Activated CD4-positive, CD25-positive, alpha-beta regulatory T cell (primary cell): ENCODE measurements around the gene HMGN1.
A peak's percentile ranks its signal among the peaks of the same experiment; 100 is the strongest.

ENCODE experiments used
- DNase-seq, 4 experiments: peaks; one replicate each; lab custom pipeline; 2025; lab: John Stamatoyannopoulos, UW

The HMGN1 gene

GRCh38 chr21:39330001-39330400 lies 18.9 kb downstream of the HMGN1 start:
- DNase-seq: no peak

DNA sequence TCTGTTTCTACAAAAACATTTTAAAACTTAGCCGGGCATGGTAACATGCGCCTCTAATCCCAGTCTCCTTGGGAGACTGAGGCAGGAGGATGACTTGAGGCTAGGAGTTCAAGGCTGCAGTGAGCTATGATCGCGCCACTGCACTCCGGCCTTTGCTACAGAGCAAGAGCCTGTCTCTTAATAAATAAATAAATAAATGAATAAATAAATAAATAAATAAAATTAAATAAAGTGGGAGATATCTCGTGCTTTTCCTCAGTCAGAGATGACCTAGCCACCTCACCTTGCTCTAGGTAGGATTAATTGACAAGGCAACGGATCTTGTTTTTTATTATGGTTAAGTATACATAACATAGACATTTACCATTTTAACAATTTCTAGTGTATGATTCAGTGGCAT lies 21.2 kb downstream of the HMGN1 start:
- DNase-seq: no peak

DNA sequence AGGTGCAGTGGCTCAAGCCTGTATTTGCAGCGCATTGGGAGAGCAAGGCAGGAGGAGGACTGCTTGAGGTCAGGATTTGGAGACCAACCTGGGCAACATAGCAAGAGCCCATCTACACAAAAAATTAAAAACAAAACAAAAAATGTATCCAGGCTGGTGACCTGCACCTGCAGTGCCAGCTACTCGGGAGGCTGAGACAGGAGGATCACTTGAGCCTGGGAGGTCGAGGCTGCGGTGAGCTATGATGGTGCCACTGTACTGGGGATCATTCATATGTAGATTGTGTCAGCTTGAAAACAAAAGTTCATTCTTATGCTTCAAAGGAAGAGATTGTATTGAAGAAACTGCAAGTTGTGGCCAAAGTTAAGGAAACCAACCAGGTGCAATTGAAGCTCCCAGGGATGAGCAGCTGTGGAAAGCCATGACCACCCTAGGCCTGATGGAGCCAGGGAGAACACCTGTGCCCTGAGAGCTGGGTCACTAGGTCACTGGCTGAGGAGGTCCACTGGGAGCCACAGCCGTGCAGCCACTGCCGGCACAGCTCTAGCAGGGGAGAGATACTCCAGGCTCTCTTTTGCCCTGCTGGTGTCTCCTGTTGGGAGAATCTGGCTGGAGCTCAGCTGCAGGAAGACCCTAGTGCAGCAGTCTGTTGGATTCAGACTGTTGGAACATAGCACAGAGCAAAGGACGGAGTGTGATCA lies 22.1 kb downstream of the HMGN1 start:
- DNase-seq: no peak

GRCh38 chr21:39325458-39325857 lies 23.4 kb downstream of the HMGN1 start:
- DNase-seq: no peak

DNA sequence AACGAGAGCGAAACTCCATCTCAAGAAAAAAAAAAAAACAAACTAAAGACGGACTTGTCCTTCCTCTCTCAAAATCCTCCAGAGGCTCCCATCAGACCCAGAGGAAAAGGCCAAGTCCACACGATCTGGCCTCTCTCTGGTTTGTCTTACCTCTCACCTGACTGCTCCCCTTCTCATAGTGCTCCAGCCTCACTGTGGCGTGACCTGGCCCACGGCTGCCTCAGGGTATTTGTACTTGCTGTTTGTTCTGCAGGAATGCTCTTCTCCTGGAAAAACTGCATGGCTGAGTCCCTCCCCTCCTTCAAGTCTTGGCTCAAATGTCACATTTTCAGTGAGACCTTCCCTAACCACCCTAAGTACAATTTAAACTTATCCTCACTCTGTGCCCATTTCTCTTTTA lies 27.5 kb downstream of the HMGN1 start:
- DNase-seq: no peak

DNA sequence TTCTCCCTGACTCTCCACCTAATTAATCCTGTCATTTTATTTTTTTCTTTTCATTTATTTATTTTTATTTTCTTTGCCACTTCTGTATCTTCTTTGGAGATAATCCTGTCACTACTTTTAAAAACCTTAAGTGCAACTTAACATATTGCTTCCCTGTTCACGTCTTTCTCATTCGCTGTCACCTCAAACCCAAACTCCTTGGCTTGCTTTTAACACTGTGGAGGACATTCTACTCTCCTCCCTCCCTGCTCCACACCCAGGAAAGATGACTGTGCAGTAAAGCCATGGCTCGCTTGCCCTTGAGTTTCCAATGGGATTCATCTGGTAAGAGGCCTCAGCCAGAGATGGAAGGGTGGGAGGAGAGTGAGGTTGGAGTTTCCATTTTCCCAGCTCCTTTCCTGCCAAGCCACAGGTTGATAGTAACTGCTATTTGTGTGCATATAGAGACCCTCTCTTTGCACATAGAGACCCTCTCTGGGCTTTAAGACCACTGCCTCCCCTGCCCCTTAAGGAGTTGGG lies 29.0 kb downstream of the HMGN1 start:
- no peak for DNase-seq

DNA sequence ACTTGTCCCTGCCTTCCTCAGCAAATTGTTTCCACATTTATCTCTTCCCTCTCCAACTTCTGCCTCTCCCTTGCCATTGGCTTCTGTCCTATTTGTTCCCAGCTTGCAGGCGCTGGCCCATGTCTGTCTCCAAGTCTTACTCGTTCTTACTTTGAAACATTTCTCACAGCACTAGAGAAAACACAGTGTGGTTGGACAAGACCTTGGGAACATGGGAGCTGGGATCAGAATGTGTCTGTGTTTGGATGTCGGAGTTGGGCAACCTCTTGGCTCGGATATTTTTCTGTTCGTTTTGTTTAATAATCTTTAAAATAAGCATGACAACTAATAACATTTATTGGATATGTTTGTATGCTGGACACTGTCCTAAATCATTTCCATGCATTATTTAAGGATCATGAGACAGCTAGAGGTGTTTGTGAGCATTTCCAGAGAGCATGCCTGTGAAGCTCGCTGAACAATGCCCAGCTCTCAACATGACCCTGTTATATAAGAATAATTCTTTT lies 29.6 kb downstream of the HMGN1 start:
- no peak for DNase-seq

DNA sequence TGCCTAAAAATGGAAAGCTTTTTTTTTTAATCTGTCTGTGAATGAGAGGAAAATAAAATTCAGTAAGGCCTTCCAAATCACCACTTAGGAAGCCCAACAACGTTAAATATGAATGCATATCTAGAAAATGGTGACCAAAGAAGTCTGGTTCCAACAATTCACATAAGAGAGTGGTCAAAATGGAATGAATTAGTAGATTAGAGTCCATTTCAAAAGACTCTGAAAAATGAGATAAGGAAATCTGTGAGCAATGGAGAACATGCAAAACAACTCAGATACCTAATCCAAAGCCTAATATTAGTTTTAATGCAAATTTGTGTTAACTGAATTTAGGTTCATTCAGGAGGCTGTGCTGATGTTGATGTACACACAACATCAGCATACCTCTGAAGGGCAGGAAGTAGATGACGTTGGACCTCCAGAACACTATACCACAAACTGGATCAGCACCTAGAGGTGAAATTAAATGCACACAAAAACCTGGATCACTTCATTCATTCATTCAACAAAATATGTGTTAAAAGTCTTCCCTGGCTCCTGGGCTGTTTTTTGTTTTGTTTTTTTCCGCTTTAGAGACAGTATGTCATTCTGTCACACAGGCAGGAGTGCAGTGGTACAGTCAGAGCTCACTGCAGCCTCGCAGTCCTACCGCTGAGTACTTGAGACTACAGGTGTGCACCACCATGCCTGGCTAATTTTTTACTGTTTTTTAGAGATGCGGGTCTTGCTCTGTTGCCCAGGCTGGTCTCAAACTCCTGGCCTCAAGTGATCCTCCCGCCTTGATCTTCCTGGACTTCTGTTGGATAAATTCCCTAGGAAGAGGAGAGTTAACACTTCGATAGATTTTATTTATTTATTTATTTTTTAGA lies 30.6 kb downstream of the HMGN1 start:
- no peak for DNase-seq

GRCh38 chr21:39317134-39318090 lies 31.5 kb downstream of the HMGN1 start:
- DNase-seq: no peak

DNA sequence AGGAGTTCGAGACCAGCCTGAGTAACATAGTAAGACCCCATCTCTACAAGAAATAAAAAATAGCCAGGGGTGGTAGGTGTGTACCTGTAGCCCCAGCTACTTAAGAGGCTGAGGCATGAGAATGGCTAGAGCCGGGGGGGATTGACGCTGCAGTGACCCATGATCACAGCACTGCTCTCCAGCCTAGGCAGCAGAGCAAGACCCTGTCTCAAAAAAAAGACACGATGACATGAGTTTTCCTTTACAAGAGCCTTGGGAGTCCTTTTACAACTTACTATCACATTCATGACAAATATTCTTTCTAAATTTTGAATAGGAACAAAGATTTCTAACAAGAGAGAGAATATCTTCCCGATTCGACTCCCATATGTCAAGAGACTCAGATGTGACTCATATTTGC lies 32.2 kb downstream of the HMGN1 start:
- DNase-seq: no peak

DNA sequence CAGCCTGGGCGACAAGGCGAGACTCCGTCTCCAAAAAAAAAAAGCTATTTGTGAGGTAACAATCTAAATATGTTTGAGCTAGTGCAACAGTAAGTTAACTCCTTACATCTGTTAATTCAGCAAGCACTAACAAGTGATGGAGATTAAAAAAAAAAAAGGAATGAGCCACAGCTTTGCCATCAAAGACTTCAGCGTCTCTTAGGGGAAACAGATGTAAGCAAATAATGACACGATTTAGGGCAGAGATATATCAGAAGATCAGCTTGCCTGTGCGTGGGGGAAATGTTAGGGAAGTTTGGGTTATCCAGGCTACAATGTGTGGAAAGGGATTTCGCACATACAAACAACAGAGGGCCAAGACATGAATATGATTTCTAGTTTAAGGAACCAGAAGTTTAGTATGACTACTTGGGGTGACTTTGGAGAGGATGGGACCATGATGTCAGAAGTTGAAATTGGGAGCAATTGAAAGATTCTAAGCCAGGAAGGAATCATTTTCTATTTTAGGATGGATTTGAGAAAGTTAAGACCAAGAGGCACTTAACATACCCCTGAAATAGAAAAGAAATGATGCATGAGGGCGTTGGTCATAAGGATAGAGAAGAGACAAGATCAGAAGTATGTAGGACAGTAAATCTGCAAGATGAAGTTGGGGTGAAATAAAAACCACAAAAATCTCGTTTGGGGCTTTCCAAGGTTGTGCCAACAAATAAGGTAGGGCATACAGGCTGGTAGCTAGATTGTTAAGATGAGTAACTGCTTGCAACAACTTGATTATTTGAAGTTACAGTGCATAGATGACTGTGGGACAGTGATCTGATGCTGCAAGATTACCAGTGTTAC lies 33.1 kb downstream of the HMGN1 start:
- no peak for DNase-seq

DNA sequence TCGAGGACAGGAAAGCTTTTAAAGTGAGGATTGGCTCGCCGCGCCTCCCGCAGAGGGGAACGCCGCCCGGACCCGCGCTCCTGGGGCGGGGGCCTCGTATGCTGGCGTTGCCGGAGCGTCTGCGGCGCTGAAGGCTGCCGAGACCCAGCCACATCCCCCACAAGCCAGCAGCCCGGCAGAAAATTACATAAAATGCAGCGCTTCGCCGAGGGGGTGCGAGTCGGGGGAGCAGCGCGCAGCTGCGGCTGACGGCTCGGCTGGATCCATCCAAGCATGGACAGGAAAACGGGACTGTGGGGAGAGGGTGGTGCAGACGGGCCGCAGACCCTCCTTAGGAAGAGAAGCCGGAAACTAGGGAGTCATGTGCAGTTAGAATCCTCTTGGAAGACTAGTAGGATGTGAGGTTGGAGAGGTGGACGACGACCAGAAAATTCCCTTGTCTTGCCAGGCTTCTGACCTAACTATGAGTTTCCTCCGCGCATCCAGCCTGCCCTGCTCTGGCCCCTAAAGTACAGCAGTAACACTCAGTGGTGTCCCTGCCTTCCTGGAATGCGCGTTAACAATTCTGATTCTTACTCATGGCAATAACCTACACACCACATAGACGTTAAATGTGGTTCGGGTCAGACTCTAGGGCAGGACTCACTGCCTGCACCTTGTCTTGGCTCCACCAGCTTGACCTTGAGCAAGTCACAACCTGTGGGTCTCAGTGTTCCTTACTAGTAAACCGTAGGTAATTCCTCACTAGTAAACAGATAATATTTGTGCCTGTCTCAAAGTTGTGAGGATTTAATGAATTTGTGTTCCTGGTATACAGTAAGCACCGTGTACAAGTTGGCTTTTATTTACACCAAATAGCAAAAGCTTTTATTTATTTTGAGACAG lies 34.5 kb downstream of the HMGN1 start:
- peak; percentile 10 to 34 (median 31) for DNase-seq

DNA sequence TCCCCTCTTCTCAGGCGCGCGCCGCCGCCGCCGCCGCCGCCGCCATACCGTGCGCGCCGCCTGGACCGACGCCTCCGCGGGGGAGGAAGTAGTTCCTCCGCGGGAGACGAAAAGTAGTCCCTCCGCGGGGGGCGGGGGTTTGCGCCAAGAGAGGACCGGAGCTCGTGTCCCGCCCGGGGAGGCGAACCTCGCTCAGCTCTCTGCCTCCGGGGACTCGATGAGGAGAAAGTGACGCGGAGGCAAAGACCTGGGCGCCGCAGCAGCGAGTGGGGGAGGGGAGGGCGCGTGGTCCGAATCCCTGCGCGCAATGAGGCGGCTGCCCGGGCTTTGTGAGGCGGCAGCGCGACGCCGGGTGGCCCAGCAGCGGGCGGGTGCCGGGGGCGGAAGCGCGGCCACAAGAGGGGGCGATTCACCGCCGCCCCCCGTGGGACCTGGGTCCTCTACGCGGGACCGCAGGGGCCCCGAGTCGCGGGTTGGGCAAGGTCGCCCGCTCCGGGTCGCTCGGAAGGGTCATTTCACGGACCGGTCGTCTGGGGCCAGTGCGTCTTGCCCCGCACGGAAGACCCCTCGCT lies 35.2 kb downstream of the HMGN1 start, which contains the start of gene BRWD1:
Gene BRWD1 (minus strand): TSS at position 62 of the 572 bp plus-strand sequence. CDS start 141 bp downstream, outside the sequence.
- peak; percentile 56 to 79 (median 72) for DNase-seq

- DNase-seq: peak in 3 of 4 experiments; percentile 46 to 59 (median 52)
These were observed 35.8 kb downstream of the HMGN1 start for GRCh38 chr21:39313042-39313570.

- peak; percentile 90 to 91 (median 90) for DNase-seq
These were observed 36.5 kb downstream of the HMGN1 start for GRCh38 chr21:39312112-39313041.

GRCh38 chr21:39311164-39311563 lies 37.7 kb downstream of the HMGN1 start:
- DNase-seq: no peak

DNA sequence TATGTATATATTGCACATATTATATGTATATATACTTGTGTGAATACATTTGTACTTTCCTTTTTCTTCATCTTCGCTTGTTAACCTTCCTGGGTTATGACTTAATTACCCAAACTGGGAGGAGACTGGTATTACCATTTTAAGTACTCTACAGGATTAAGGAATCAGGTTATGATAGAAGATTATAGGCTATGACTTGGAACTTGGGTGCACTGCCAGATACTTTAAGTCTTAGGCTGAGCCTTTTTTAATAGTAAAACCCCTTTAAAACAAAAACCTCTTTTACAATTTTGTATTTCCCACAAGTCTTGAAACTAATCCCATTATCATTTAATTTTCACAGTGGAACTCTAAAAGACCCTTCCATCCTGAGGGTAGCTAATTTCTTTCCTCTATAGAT lies 41.4 kb downstream of the HMGN1 start:
- no peak for DNase-seq

- no peak for DNase-seq
These were observed 48.3 kb downstream of the HMGN1 start for GRCh38 chr21:39300587-39300986.
